Measurements from ENCODE around the gene PPP2R2C.

DNA sequence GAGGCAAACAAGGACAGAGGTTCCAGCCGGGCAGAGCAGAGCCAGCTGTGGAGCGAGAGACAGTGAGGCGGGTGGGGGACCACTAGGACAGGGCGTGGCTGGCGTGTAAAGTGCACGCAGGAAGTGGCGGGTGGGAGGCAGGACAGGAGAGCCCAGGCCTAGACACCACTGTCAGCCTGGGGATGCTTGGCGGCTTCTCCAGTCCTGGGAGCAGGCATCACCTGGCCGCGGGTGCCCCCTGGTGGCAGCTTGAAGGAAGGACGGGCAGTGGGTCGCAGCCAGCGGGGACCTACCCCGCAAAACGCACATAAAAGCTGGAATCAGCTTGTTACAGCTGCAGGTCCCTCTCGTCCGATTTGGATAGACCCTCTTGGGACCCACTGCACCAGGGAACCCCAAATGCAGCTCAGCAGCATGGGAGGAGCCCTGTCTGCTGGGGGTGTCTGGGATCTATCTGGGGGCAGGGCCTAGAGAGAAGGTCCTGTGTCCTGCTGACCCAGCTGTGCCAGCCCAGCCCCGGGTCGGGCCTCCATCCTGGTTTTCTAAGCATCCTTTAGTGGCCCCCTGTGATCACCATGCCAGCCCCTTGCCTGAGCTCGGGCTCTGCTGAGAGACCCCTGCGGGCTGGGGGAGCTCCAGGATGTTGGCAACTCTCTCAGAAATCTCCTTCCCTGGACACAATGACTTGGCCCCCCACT is 145.0 kb downstream of the PPP2R2C start:
- TF ChIP-seq POLR2AphosphoS5 (IDR thresholded peaks at IDR 0.05): no peak
- TF ChIP-seq, protein P1, sequence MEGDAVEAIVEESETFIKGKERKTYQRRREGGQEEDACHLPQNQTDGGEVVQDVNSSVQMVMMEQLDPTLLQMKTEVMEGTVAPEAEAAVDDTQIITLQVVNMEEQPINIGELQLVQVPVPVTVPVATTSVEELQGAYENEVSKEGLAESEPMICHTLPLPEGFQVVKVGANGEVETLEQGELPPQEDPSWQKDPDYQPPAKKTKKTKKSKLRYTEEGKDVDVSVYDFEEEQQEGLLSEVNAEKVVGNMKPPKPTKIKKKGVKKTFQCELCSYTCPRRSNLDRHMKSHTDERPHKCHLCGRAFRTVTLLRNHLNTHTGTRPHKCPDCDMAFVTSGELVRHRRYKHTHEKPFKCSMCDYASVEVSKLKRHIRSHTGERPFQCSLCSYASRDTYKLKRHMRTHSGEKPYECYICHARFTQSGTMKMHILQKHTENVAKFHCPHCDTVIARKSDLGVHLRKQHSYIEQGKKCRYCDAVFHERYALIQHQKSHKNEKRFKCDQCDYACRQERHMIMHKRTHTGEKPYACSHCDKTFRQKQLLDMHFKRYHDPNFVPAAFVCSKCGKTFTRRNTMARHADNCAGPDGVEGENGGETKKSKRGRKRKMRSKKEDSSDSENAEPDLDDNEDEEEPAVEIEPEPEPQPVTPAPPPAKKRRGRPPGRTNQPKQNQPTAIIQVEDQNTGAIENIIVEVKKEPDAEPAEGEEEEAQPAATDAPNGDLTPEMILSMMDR (IDR thresholded peaks at IDR 0.05): peak; percentile 90 to 98 (median 96)

Measured in prostate gland (tissue), 2 donors.